WTC11 (cell line): ENCODE results near the gene VSTM2B. TPM values are rescaled to one million over a fixed set of nuclear protein-coding genes. Genes with fewer than 3 reads are reported as not detected.

Source experiments
- ATAC-seq: fragments of 200-7000 bp; cut with Tn5 transposase; 2 replicates; pipeline ENCODE4 v1.10.0; 2021; ENCODE audit warnings: mild to moderate bottlenecking, moderate library complexity
- CTCF ChIA-PET: fragments of 300-600 bp; sonication (Branson Sonifier 250); formaldehyde crosslinking; loops from one replicate; lab custom pipeline; 2021; ENCODE audit warnings: antibody characterized with exemption; lab: Charles Lee
- POLR2A ChIA-PET: fragments of 350-600 bp; sonication (Branson Sonifier 250); formaldehyde crosslinking; loops from one replicate; lab custom pipeline; 2021; ENCODE audit warnings: antibody characterized with exemption; lab: Charles Lee
- DNase-seq: peaks from one replicate; pipeline ENCODE4 v3.0.0; 2021; ENCODE audit warnings: low spot score
- H3K27ac Mint-ChIP-seq: 2 replicates; pipeline ENCODE4 v1.8.0; 2021; ENCODE audit warnings: mixed read lengths
- H3K27me3 Mint-ChIP-seq: 2 replicates; pipeline ENCODE4 v1.8.0; 2021; ENCODE audit warnings: low read depth, mild to moderate bottlenecking, moderate library complexity, mixed read lengths
- H3K36me3 Mint-ChIP-seq: 2 replicates; pipeline ENCODE4 v1.8.0; 2021; ENCODE audit warnings: mixed read lengths
- H3K4me1 Mint-ChIP-seq: 2 replicates; pipeline ENCODE4 v1.8.0; 2022; ENCODE audit warnings: mixed read lengths
- H3K4me3 Mint-ChIP-seq: 2 replicates; pipeline ENCODE4 v1.8.0; 2021; ENCODE audit warnings: mild to moderate bottlenecking, moderate library complexity, mixed read lengths
- H3K9me3 Mint-ChIP-seq: 2 replicates; pipeline ENCODE4 v1.8.0; 2021; ENCODE audit warnings: mixed read lengths
- AFF4 ChIP-seq: sonication (generic); formaldehyde crosslinking; IDR thresholded peaks from 2 replicates; pipeline ENCODE4 v1.8.1; 2023; ENCODE audit warnings: mild to moderate bottlenecking, missing genetic modification reagents, borderline replicate concordance
- CBFB ChIP-seq: sonication (generic); formaldehyde crosslinking; IDR thresholded peaks from 2 replicates; pipeline ENCODE4 v1.8.1; 2022; ENCODE audit warnings: mild to moderate bottlenecking, low read depth, missing genetic modification reagents
- E2F4 ChIP-seq: sonication (generic); formaldehyde crosslinking; IDR thresholded peaks from 2 replicates; pipeline ENCODE4 v1.8.1; 2022; ENCODE audit warnings: low read depth, mild to moderate bottlenecking, moderate library complexity, missing genetic modification reagents, borderline replicate concordance
- E2F5 ChIP-seq: sonication (generic); formaldehyde crosslinking; IDR thresholded peaks from 2 replicates; pipeline ENCODE4 v1.8.1; 2022; ENCODE audit warnings: mild to moderate bottlenecking, moderate library complexity, missing genetic modification reagents
- ERG ChIP-seq: fragments of 250-450 bp; sonication (Bioruptor Pico); IDR thresholded peaks from 2 replicates; pipeline ENCODE4 v1.8.0; 2021; ENCODE audit warnings: mild to moderate bottlenecking
- GABPB1 ChIP-seq: sonication (generic); formaldehyde crosslinking; IDR thresholded peaks from 2 replicates; pipeline ENCODE4 v1.8.1; 2023; ENCODE audit warnings: mild to moderate bottlenecking, missing genetic modification reagents
- GTF2I ChIP-seq: fragments of 250-450 bp; sonication (Bioruptor Pico); conservative IDR thresholded peaks from 2 replicates; pipeline ENCODE4 v1.4.0; 2021; ENCODE audit warnings: mild to moderate bottlenecking
- HMGXB4 ChIP-seq: sonication (generic); formaldehyde crosslinking; IDR thresholded peaks from 2 replicates; pipeline ENCODE4 v1.8.1; 2023; ENCODE audit warnings: mild to moderate bottlenecking, moderate library complexity, missing genetic modification reagents
- JAZF1 ChIP-seq: fragments of 250-450 bp; sonication (Bioruptor Pico); IDR thresholded peaks from 2 replicates; pipeline ENCODE4 v1.9.0; 2021; ENCODE audit warnings: moderate library complexity, mild to moderate bottlenecking, inconsistent platforms
- JUN ChIP-seq: sonication (generic); formaldehyde crosslinking; IDR thresholded peaks from 2 replicates; pipeline ENCODE4 v1.8.0; 2023; ENCODE audit warnings: mild to moderate bottlenecking, missing genetic modification reagents
- KAT7 ChIP-seq: sonication (generic); formaldehyde crosslinking; IDR thresholded peaks from 2 replicates; pipeline ENCODE4 v1.8.1; 2023; ENCODE audit warnings: missing genetic modification reagents, mild to moderate bottlenecking, borderline replicate concordance
- NR1H2 ChIP-seq: sonication (generic); formaldehyde crosslinking; IDR thresholded peaks from 2 replicates; pipeline ENCODE4 v1.9.0; 2021; ENCODE audit warnings: mild to moderate bottlenecking, moderate library complexity, missing genetic modification reagents
- OVOL2 ChIP-seq: fragments of 250-450 bp; sonication (Bioruptor Pico); IDR thresholded peaks from 2 replicates; pipeline ENCODE4 v1.9.0; 2021; ENCODE audit warnings: mild to moderate bottlenecking, borderline replicate concordance
- PRDM15 ChIP-seq: sonication (generic); formaldehyde crosslinking; IDR thresholded peaks from 2 replicates; pipeline ENCODE4 v1.8.0; 2022; ENCODE audit warnings: missing genetic modification reagents
- RORB ChIP-seq: fragments of 250-450 bp; sonication (Bioruptor Pico); IDR thresholded peaks from 2 replicates; pipeline ENCODE4 v1.9.0; 2021; ENCODE audit warnings: mild to moderate bottlenecking
- STAT6 ChIP-seq: sonication (generic); formaldehyde crosslinking; conservative IDR thresholded peaks from 2 replicates; pipeline ENCODE4 v1.8.1; 2023; ENCODE audit warnings: mild to moderate bottlenecking, low read depth, missing genetic modification reagents, moderate library complexity
- ZBTB43 ChIP-seq: sonication (generic); formaldehyde crosslinking; IDR thresholded peaks from 2 replicates; pipeline ENCODE4 v1.8.1; 2023; ENCODE audit warnings: mild to moderate bottlenecking, missing genetic modification reagents
- ZMAT4 ChIP-seq: fragments of 250-450 bp; sonication (Bioruptor Pico); IDR thresholded peaks from 2 replicates; pipeline ENCODE4 v1.9.0; 2021; ENCODE audit warnings: mild to moderate bottlenecking
- total RNA-seq: library from RNA; stranded (reverse); gene quantifications from 3 replicates; pipeline ENCODE4 v1.2.3, GENCODE V29; 2021

VSTM2B gene
- total RNA-seq, 1 experiment from 2014 or later = 3.2 TPM

- ChIA-PET CTCF (interaction anchor here (0.8 kb wide), 1 partner anchor 13 kb away, joined by 3 read pairs; no protein-coding TSS in a partner anchor), POLR2A (no interaction called here)
- no peak for ATAC-seq
- TF ChIP-seq ZMAT4 (no peak), RORB (CRISPR knock-in tag) (no peak), ERG (CRISPR knock-in tag) (no peak), PRDM15 (no peak), STAT6 (CRISPR knock-in tag) (no peak), GTF2I (CRISPR knock-in tag) (no peak), KAT7 (CRISPR knock-in tag) (no peak), E2F4 (no peak), HMGXB4 (no peak), OVOL2 (CRISPR knock-in tag) (no peak), JUN (no peak), AFF4 (CRISPR knock-in tag) (no peak), CBFB (no peak), JAZF1 (no peak), E2F5 (CRISPR knock-in tag) (no peak), GABPB1 (CRISPR knock-in tag) (no peak), NR1H2 (no peak), ZBTB43 (no peak)
- H3K4me3 Mint-ChIP-seq = no peak overlapping the region
- peaks cover 15% of the 10 kb centered on the region for H3K36me3 Mint-ChIP-seq
- DNase-seq = no peak
- peaks cover 9% of the 10 kb centered on the region for H3K4me1 Mint-ChIP-seq
- H3K27me3 Mint-ChIP-seq = peaks cover 12% of the 10 kb centered on the region
- peaks cover 23% of the 10 kb centered on the region for H3K9me3 Mint-ChIP-seq
- no peak overlapping the region for H3K27ac Mint-ChIP-seq
These were observed 45.3 kb upstream of the VSTM2B start for GRCh38 chr19:29480507-29480906.
